GM21529 (cell line): ENCODE measurements around the gene TBATA.

Source experiments
- ATAC-seq: cut with Tn5 transposase; IDR thresholded peaks from one replicate; pipeline ENCODE4 v1.9.1; 2021; ENCODE audit not compliant: unreplicated experiment

Gene TBATA

DNA sequence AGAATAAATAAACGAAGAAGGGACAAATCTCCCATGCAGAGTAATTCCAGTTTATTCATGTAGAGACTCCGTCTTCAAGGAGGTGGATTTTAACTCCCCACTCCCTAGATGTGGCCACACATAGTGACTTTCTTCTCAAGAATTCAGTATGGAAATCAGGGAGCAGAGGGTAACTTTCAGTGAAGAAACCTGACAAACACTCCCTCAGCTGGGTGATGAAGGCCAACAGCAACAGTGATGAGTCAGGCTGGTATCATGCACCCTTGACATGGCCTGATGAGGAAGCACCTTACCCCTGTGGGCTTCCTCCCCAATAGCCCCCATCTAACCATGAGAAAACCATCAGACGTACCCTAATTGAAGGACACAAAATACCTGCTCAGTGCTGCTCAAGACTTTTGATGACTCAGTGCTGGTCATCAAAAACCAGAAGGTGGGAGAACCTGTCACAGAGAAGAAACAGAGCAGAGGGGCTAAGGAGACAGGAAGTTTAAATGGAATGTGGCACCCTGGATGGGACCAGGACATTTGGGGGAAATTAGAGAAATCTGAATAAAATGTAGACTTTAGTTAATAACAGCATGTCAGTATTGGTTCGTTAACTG lies 62.3 kb downstream of the TBATA start:
- ATAC-seq = no peak
